B cell (primary cell): Measurements from ENCODE around the gene RALGAPA2.

Experiments
- EZH2 ChIP-seq: IDR thresholded peaks from 2 replicates; pipeline ENCODE4 v1.6.1; 2012; ENCODE audit warnings: borderline replicate concordance, low read depth, mild to moderate bottlenecking, moderate library complexity, low read length; ENCODE audit not compliant: insufficient read depth, poor library complexity, severe bottlenecking
- TF ChIP-seq, protein P1 (sequence below): fragments of 200-600 bp; IDR thresholded peaks from one replicate; pipeline ENCODE4 v1.8.0; 2022; ENCODE audit warnings: antibody characterized with exemption, mild to moderate bottlenecking

DNA sequence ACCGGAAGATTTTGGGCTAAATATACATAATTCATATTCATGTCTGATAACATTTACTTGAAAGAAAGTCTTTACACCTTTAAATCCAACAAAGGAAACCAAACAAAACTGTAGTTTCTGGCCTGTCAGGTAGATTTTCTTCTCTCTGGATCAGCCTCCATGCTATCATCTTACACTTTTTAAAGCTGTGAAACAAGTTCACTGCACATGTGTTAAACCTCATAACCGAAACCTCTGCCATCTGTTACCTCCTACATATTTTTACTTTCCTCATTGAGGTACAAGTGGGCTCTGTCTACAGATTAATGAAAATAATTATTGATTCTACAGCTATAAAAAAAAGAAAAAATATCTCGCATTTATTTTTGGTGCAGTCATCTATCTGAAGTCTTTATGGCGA, 149.9 kb downstream of the RALGAPA2 start:
- TF ChIP-seq, protein P1, sequence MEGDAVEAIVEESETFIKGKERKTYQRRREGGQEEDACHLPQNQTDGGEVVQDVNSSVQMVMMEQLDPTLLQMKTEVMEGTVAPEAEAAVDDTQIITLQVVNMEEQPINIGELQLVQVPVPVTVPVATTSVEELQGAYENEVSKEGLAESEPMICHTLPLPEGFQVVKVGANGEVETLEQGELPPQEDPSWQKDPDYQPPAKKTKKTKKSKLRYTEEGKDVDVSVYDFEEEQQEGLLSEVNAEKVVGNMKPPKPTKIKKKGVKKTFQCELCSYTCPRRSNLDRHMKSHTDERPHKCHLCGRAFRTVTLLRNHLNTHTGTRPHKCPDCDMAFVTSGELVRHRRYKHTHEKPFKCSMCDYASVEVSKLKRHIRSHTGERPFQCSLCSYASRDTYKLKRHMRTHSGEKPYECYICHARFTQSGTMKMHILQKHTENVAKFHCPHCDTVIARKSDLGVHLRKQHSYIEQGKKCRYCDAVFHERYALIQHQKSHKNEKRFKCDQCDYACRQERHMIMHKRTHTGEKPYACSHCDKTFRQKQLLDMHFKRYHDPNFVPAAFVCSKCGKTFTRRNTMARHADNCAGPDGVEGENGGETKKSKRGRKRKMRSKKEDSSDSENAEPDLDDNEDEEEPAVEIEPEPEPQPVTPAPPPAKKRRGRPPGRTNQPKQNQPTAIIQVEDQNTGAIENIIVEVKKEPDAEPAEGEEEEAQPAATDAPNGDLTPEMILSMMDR: no peak
- TF ChIP-seq EZH2: no peak
